Adrenal gland (tissue), 12 donors: ENCODE data around the gene PTPRN2. TPM values are rescaled to one million over a fixed set of nuclear protein-coding genes. Genes with fewer than 3 reads are reported as not detected.

Experiments used
- DNase-seq, 7 donors: peaks; one replicate each; pipeline ENCODE4 v3.0.0-alpha.2; 2019 to 2020
- H3K27ac ChIP-seq, 5 donors: fragments of 200-600 bp; sonication (generic) in 4 of 5; 1 replicate in 3 of 5; 2 replicates in 2 of 5; pipeline versions ENCODE4 v1.5.1 to v1.8.0; 2016 to 2020; ENCODE audit warnings: mild to moderate bottlenecking in 1 of 5
- H3K27me3 ChIP-seq: fragments of 200-600 bp; 2 replicates; pipeline ENCODE4 v1.8.0; 2021
- H3K36me3 ChIP-seq, 2 donors: fragments of 200-600 bp; replicated peaks in 1 of 2; 1 replicate in 1 of 2; 2 replicates in 1 of 2; pipeline versions ENCODE4 v1.5.1 to v1.8.0; 2018 to 2022
- H3K4me1 ChIP-seq, 2 donors: fragments of 200-600 bp; replicated peaks in 1 of 2; 1 replicate in 1 of 2; 2 replicates in 1 of 2; pipeline versions ENCODE4 v1.5.1 to v1.8.0; 2018 to 2021
- H3K4me3 ChIP-seq, 4 donors: fragments of 200-600 bp; sonication (generic) in 3 of 4; one replicate each; pipeline ENCODE4 v1.5.1; 2016 to 2018
- H3K9me3 ChIP-seq, 3 donors: fragments of 200-600 bp; sonication (generic) in 1 of 3; replicated peaks in 1 of 3; 1 replicate in 2 of 3; 2 replicates in 1 of 3; pipeline versions ENCODE4 v1.5.1 to v1.8.0; 2016 to 2021
- POLR2A ChIP-seq, 2 donors: fragments of 450-650 bp; IDR thresholded peaks; one replicate each; pipeline ENCODE4 v1.6.1; 2017; ENCODE audit warnings: antibody characterized with exemption in 2 of 2, mild to moderate bottlenecking in 2 of 2, moderate library complexity in 1 of 2
- WGBS, 4 donors: extraction: QIAGEN DNeasy Blood & Tissue Kit in 2 of 4; methylation state at CpG; one replicate each; pipeline versions ENCODE4 v1.1.5 to v1.1.7; 2013 to 2017; 5-methylcytosine and 5-hydroxymethylcytosine counted together
- intact Hi-C, 2 donors: fragments of 100-400 bp; cut with DNase I; formaldehyde crosslinking; loops; one replicate each; pipeline versions ENCODE4 v1.14.1 to v1.15.0; 2022 to 2023
- polyA plus RNA-seq, 3 donors: library from polyadenylated mRNA; stranded (reverse); fragments of 200-250 nt in 2 of 3; fragments of 350-450 nt in 1 of 3; fragmentation: Illumina TruSeq in 1 of 3; extraction: RNeasy Lipid Tissue Mini Kit (QIAGEN cat#74804) in 1 of 3; gene quantifications; one replicate each; pipeline ENCODE4 v1.2.3, GENCODE V29; 2013 to 2014
- total RNA-seq, 9 donors: library from RNA; depleted of rRNA in 4 of 9; stranded (reverse); fragments of >200 nt in 4 of 9; fragments of 120-200 nt in 1 of 9; fragmentation: NEBNext Ultra II Directional in 1 of 9; extraction: Animal tissue kit (Norgen Biotek cat#: 25700) in 1 of 9; gene quantifications; one replicate each; pipeline versions ENCODE4 v1.1.0 to v1.2.4, GENCODE V29; 2013 to 2023
- TF ChIP-seq, protein P1 (sequence below), 6 experiments: fragments of 450-650 bp in 4 of 6; fragments of 200-600 bp in 2 of 6; sonication (generic) in 1 of 6; IDR thresholded peaks; 1 replicate in 5 of 6; 2 replicates in 1 of 6; pipeline versions ENCODE4 v1.5.1 to v1.8.0; 2016 to 2021; ENCODE audit warnings: antibody characterized with exemption in 6 of 6, mild to moderate bottlenecking in 2 of 6, moderate library complexity in 1 of 6
- donor health status: healthy with polysubstance abuse.
- donor health status: Bipolar disorder and iron deficiency.
- donor health status: DM: yes; HTN: yes; CAD: no.
- donor health status: DM: no; HTN: no; CAD: no.
- donor health status: DM: no; HTN: no; CAD: no.
- donor health status: DM: yes; HTN: yes; CAD: no.

Gene PTPRN2
- total and polyA plus RNA-seq, 12 donors: 2.2 to 16.2 (median 3.4) TPM

DNA sequence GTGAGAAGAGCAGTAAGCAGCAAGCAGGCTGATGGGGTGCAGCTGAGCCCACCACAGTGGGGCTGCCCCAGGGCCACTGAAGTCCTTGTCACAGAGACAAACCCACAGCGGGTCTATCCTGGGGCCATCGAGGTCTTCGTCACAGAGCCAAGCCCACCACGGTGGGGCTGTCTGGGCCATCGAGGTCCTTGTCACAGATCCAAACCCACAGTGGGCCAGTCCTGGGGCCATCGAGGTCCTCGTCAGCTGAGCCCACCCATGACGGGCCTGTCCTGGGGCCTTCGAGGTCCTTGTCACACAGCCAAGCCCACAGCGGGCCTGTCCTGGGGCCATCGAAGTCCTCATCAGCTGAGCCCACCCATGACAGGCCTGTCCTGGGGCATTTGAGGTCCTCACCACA lies 700.9 kb downstream of the PTPRN2 start:
- H3K27me3 ChIP-seq: no peaks in the 10 kb centered on the region
- H3K9me3 ChIP-seq: no peaks in the 10 kb centered on the region
- H3K27ac ChIP-seq: no peak overlapping the region
- H3K4me3 ChIP-seq: no peak overlapping the region
- H3K4me1 ChIP-seq: no peaks in the 10 kb centered on the region
- TF ChIP-seq POLR2A (IDR thresholded peaks at IDR 0.05): no peak
- TF ChIP-seq, protein P1, sequence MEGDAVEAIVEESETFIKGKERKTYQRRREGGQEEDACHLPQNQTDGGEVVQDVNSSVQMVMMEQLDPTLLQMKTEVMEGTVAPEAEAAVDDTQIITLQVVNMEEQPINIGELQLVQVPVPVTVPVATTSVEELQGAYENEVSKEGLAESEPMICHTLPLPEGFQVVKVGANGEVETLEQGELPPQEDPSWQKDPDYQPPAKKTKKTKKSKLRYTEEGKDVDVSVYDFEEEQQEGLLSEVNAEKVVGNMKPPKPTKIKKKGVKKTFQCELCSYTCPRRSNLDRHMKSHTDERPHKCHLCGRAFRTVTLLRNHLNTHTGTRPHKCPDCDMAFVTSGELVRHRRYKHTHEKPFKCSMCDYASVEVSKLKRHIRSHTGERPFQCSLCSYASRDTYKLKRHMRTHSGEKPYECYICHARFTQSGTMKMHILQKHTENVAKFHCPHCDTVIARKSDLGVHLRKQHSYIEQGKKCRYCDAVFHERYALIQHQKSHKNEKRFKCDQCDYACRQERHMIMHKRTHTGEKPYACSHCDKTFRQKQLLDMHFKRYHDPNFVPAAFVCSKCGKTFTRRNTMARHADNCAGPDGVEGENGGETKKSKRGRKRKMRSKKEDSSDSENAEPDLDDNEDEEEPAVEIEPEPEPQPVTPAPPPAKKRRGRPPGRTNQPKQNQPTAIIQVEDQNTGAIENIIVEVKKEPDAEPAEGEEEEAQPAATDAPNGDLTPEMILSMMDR (IDR thresholded peaks at IDR 0.05): no peak
- intact Hi-C loops: no loop called here
- no peak for DNase-seq
- WGBS, 4 donors: 80 to 85% (median 84%) methylated on average over 1 to 11 of the region's 11 CpGs
- H3K36me3 ChIP-seq: no peaks in the 10 kb centered on the region

DNA sequence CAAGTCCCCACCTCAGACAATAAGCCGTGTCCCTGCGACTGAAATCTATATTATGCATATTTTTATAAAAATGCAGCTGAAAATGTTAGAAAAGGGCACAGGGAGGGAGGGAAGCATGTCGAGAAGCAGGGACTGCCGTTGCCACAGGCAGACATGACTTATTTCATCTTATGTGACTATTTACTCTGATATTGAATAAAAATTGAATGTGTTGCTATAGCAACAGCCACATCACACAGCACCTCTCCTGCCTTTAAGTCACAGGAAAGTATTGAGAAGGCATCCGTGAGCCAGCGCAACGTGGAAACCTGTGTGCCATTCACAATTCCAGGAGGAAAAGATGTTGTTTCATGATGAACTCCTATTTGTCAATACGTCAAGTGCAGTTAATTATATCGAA lies 701.4 kb downstream of the PTPRN2 start:
- Histone ChIP-seq H3K27ac (no peak overlapping the region), H3K36me3 (no peaks in the 10 kb centered on the region), H3K4me1 (no peaks in the 10 kb centered on the region), H3K4me3 (no peak overlapping the region), H3K9me3 (no peaks in the 10 kb centered on the region), H3K27me3 (no peaks in the 10 kb centered on the region)
- intact Hi-C loops: no loop called here
- 76 to 84% (median 79%) methylated on average over 9 of the region's 9 CpGs for WGBS, 4 donors
- TF ChIP-seq, protein P1 (IDR thresholded peaks at IDR 0.05): no peak
- TF ChIP-seq POLR2A (IDR thresholded peaks at IDR 0.05): no peak
- DNase-seq: no peak

DNA sequence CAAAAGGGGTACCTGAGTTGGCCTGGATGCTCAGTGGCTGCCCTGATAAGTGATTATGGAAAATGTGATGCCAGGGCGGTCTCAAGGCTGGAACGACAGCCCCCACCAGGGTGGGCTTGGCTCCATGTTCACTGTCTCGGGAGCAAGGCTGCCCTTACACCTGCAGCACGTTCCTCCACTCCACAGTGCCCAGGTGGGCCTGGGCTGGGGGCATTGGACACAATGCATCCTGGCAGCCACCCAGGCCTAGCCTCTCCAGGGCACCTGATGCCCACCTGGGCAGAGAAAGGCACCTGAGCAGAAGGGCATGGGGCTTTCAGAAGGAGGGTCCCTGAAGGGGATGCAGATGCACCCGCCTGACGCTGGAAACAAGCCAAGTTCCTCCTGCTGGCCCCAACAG lies 702.5 kb downstream of the PTPRN2 start:
- DNase-seq: no peak
- no peak overlapping the region for H3K27ac ChIP-seq
- no peaks in the 10 kb centered on the region for H3K4me1 ChIP-seq
- TF ChIP-seq POLR2A (IDR thresholded peaks at IDR 0.05): no peak
- TF ChIP-seq, protein P1 (IDR thresholded peaks at IDR 0.05): no peak
- WGBS, 4 donors: 56 to 78% (median 65%) methylated on average over 2 to 6 of the region's 6 CpGs
- H3K9me3 ChIP-seq: no peaks in the 10 kb centered on the region
- H3K27me3 ChIP-seq: no peaks in the 10 kb centered on the region
- H3K36me3 ChIP-seq: no peaks in the 10 kb centered on the region
- intact Hi-C loops: no loop called here
- H3K4me3 ChIP-seq: no peak overlapping the region

DNA sequence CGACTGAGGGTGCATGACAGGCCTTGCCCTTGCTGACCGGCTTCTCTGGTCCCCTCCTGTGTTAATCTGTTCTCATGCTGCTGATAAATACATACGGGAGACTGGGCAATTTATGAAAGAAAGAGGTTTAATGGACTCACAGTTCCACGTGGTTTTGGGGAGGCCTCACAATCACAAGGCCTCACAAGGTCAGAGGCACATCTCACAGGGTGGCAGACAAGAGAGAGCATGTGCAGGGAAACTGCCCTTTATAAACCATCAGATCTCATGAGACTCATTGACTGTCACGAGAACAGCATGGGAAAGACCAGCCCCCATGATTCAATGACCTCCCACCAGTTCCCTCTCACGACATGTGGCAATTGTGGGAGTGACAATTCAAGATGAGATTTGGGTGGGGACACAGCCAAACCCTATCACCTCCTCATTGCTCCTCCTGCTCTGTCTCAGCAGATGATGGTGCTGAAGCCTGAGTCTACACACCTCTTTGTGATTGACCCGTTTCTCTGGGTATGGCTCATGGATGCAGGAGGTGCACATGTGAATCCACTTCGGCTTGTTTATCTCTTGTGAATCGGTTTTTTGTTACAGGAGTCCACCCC lies 703.1 kb downstream of the PTPRN2 start:
- Histone ChIP-seq H3K9me3 (no peaks in the 10 kb centered on the region), H3K36me3 (no peaks in the 10 kb centered on the region), H3K4me3 (no peak overlapping the region), H3K27me3 (no peaks in the 10 kb centered on the region), H3K4me1 (no peaks in the 10 kb centered on the region), H3K27ac (no peak overlapping the region)
- TF ChIP-seq, protein P1 (IDR thresholded peaks at IDR 0.05): no peak
- TF ChIP-seq POLR2A (IDR thresholded peaks at IDR 0.05): no peak
- intact Hi-C loops: no loop called here
- no peak for DNase-seq
- 81 to 86% (median 85%) methylated on average over 9 of the region's 9 CpGs for WGBS, 4 donors
